Upper lobe of left lung (tissue), 4 donors: ENCODE data around the gene OAS1.

ENCODE experiments used
- POLR2AphosphoS5 ChIP-seq, 2 donors: sonication (generic); formaldehyde crosslinking; IDR thresholded peaks; one replicate each; pipeline ENCODE4 v1.5.1; 2017; ENCODE audit warnings: antibody characterized with exemption in 2 of 2
- TF ChIP-seq, protein P1 (sequence below), 6 experiments: fragments of 450-650 bp in 4 of 6; fragments of 200-600 bp in 2 of 6; sonication (generic) in 2 of 6; IDR thresholded peaks; one replicate each; pipeline ENCODE4 v1.5.1; 2016 to 2019; ENCODE audit warnings: antibody characterized with exemption in 6 of 6

DNA sequence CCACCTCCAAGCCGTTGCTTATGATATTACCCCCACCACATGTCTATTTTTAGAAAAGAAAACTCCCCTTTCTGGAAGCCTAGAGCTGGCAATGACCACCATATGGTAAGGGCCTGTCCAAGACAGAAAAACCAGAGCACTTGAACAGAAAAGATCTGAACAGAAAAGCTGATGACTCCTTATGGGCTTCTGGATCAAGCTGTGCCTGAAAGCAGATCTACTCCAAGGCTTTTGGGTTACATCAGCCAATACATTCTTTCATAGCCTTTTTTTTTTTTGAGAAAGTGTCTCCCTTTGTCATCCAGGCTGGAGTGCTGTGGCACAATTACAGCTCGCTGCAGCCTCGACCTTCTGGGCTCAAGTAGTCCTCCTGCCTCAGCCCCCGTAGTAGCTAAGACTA is 54.8 kb downstream of the OAS1 start:
- no peak for TF ChIP-seq POLR2AphosphoS5 (IDR thresholded peaks at IDR 0.05)
- TF ChIP-seq, protein P1, sequence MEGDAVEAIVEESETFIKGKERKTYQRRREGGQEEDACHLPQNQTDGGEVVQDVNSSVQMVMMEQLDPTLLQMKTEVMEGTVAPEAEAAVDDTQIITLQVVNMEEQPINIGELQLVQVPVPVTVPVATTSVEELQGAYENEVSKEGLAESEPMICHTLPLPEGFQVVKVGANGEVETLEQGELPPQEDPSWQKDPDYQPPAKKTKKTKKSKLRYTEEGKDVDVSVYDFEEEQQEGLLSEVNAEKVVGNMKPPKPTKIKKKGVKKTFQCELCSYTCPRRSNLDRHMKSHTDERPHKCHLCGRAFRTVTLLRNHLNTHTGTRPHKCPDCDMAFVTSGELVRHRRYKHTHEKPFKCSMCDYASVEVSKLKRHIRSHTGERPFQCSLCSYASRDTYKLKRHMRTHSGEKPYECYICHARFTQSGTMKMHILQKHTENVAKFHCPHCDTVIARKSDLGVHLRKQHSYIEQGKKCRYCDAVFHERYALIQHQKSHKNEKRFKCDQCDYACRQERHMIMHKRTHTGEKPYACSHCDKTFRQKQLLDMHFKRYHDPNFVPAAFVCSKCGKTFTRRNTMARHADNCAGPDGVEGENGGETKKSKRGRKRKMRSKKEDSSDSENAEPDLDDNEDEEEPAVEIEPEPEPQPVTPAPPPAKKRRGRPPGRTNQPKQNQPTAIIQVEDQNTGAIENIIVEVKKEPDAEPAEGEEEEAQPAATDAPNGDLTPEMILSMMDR (IDR thresholded peaks at IDR 0.05) = no peak
